Ovary (tissue), 3 donors: ENCODE results near the gene PADI2.

Experiments
- CTCF ChIP-seq, 3 donors: fragments of 450-650 bp in 2 of 3; fragments of 200-600 bp in 1 of 3; IDR thresholded peaks; one replicate each; pipeline versions ENCODE4 v1.5.1 to v1.8.0; 2016 to 2022; ENCODE audit warnings: antibody characterized with exemption in 3 of 3, mild to moderate bottlenecking in 1 of 3
- POLR2A ChIP-seq: fragments of 450-650 bp; IDR thresholded peaks from one replicate; pipeline ENCODE4 v1.6.1; 2017; ENCODE audit warnings: antibody characterized with exemption, mild to moderate bottlenecking, moderate library complexity
- donor health status: DM: no; HTN: no; CAD: no.

- no peak for TF ChIP-seq CTCF (IDR thresholded peaks at IDR 0.05)
- no peak for TF ChIP-seq POLR2A
Observed at GRCh38 chr1:17055801-17056200, 63.5 kb downstream of the PADI2 start.
